SIG-M5 treated with dmso at 0.1 percent for 504 hours (cell line): ENCODE measurements around the gene HES7.

Experiments
- DNase-seq: peaks from one replicate; lab custom pipeline; 2025; ENCODE audit not compliant: unreplicated experiment; lab: John Stamatoyannopoulos, UW

HES7 gene

GRCh38 chr17:8075574-8076342 is 48.1 kb downstream of the HES7 start:
- DNase-seq, result no peak

- no peak for DNase-seq
These were observed 48.8 kb downstream of the HES7 start for GRCh38 chr17:8075081-8075480.

GRCh38 chr17:8074554-8074953 is 49.4 kb downstream of the HES7 start:
- DNase-seq, result no peak

- DNase-seq, result peak; percentile 55
These were observed 50.0 kb downstream of the HES7 start for GRCh38 chr17:8073627-8074484.

- no peak for DNase-seq
These were observed 51.0 kb downstream of the HES7 start for GRCh38 chr17:8072729-8073461.

GRCh38 chr17:8072341-8072728 is 51.6 kb downstream of the HES7 start:
- no peak for DNase-seq

- DNase-seq, result no peak
These were observed 52.4 kb downstream of the HES7 start for GRCh38 chr17:8071496-8071895.
